Measurements from ENCODE around the gene PLXNA4.

The PLXNA4 gene

GRCh38 chr7:132528695-132529094 lies 47.6 kb downstream of the PLXNA4 start:
- no peak for DNase-seq (ENCODE audit: low read depth)

DNA sequence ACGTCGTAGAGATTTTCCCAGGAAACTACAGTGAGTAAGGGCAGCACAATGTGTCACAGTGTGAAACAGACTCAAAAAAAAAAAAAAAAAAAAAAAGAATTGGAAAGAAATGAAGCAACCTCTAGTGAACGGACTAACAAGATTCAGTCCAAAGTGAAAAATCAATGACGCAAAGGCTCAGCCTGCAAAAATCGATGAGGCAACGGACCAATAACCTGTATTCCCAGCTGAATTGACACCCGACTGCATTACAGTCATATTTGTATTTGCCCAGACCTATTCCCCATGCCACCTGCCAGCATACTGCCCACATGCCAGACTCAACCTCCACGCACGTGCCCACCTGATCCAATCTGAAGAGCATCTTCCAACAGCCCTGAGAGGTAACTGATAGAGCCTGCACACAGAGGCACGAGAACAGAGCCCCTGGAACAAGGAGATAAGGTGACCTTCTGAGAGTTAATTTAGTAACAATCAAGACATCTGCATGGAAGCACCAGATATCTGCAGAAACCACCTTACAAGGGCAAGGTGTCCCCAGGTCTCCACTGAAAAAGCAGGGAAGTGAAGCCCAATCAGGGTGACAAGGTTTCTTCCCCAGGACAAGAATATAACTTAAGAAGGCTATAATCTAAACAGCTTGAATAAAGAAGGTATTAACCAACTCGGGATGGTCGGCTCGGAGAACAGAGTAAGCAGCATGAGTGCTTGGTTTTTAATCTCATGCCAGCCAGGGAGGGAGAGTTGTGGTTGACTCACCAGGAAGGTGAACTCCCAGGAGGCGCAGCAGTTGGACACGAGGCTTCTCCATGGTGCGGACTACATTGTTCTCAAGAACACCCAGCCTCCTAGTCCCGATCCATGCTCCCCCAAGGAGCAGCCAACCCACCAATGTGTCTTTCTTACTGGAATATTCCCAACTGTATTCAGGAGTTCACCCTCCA lies 48.5 kb downstream of the PLXNA4 start:
- no peak for DNase-seq (ENCODE audit: low read depth)

GRCh38 chr7:132526111-132526740 lies 50.0 kb downstream of the PLXNA4 start:
- DNase-seq (ENCODE audit: low read depth) = no peak

DNA sequence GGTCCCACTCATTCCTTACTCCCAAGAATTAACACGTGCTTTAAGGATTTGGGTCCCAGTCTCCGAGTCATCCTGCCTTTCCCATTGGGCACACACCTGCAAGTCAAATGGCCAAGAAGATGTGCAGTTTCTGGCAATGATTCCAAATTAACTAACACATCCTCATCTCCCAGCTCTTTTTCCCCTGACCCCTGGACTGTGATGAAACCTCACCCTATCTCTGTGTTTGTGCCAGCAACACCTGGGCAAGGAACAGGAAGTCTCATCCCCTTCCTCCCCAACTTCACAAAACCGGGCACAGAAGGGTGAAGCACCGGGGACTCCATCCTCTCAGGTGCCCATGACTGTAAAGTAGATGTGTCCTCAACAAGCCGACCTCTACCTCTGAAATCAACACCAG lies 54.8 kb downstream of the PLXNA4 start:
- DNase-seq (ENCODE audit: low read depth) = no peak

- DNase-seq (ENCODE audit: low read depth) = no peak
These were observed 55.5 kb downstream of the PLXNA4 start for GRCh38 chr7:132520591-132521280.

- no peak for DNase-seq (ENCODE audit: low read depth)
These were observed 56.3 kb downstream of the PLXNA4 start for GRCh38 chr7:132519936-132520335.

GRCh38 chr7:132518839-132519173 lies 57.5 kb downstream of the PLXNA4 start:
- DNase-seq (ENCODE audit: low read depth) = no peak

GRCh38 chr7:132518102-132518838 lies 58.0 kb downstream of the PLXNA4 start:
- no peak for DNase-seq (ENCODE audit: low read depth)

GRCh38 chr7:132516042-132516840 lies 60.0 kb downstream of the PLXNA4 start:
- no peak for DNase-seq (ENCODE audit: low read depth)

- DNase-seq (ENCODE audit: low read depth) = no peak
These were observed 61.1 kb downstream of the PLXNA4 start for GRCh38 chr7:132515181-132515580.

DNA sequence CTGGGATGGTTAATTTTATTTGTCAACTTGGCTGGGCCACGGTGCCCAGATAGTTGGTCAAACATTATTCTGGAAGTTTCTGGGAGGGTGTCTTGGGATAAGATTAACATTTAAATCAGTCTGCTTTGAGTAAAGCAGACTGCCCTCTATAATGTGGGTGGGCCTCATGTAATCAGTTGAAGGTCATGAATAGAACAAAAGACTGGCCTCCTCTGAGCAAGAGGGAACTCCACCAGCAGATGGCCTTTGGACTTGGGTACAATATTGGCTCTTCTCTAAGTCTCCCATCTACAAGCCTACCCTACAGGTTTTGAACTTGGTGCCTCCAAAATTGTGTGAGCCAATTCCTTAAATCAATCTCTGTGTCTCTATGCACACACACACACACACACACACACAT lies 61.8 kb downstream of the PLXNA4 start:
- DNase-seq (ENCODE audit: low read depth) = no peak

DNA sequence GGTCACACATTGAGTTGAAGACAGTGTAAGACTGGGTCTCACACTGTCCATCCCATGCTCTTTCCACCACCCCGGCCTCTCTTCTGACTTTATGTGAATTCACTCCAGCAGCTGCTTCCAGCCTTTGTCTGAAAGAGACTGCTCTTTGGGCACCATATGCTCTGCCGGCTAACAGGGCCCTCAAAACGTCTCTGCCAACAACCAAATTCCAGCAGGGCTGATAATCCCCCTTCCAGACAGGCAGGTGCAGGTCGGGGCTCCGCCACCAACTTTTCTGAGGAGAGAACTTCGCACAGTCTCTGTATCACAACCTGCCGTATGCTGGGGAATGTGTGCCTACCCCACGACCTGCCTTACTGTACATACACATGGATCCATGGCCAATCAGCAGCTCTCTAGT lies 64.3 kb downstream of the PLXNA4 start:
- no peak for DNase-seq (ENCODE audit: low read depth)

- no peak for DNase-seq (ENCODE audit: low read depth)
These were observed 64.9 kb downstream of the PLXNA4 start for GRCh38 chr7:132511387-132511786.

GRCh38 chr7:132509643-132510042 lies 66.6 kb downstream of the PLXNA4 start:
- no peak for DNase-seq (ENCODE audit: low read depth)

GRCh38 chr7:132508724-132509353 lies 67.4 kb downstream of the PLXNA4 start:
- DNase-seq (ENCODE audit: low read depth) = no peak

GRCh38 chr7:132504852-132505251 lies 71.4 kb downstream of the PLXNA4 start:
- no peak for DNase-seq (ENCODE audit: low read depth)

DNA sequence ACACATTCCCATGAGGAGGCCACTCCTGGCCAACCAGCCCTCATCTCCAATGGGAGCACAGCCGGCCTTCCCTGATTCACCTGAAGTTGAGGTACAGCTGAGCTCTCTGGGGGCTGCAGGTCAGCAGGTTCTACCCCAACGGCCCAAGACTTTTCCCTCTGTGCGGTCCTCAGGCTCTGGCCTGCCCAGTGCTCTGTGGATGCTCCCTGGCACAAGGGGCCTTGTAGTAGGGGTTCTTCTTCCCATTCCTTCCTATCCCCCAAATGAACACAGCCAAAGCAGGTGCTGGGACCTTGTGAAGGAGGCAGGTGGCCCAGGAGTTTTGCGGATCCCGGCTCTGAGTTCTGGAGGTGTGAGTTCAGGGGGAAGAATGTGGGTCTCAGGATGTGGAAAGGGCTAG lies 72.2 kb downstream of the PLXNA4 start:
- no peak for DNase-seq (ENCODE audit: low read depth)

GRCh38 chr7:132503415-132503814 lies 72.9 kb downstream of the PLXNA4 start:
- no peak for DNase-seq (ENCODE audit: low read depth)

DNA sequence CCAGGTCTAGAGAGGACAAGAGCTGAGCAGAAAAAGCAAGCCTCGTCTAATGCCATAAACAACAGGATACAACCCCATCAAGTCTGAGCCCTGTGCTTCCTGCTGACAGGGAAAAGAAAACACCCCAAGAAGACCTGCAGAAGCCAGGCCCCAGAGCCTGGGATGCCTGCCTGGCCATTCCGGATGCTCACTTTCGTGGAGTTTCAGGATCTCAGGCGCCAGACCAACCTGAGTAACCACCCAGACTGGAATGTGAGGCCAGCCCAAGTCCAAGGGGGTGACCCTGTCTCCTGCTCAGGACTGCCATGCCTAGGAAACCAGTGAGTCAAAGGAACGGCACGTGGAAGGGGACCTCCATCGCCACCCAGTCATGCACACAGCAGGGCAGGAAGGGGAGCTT lies 74.3 kb downstream of the PLXNA4 start:
- no peak for DNase-seq (ENCODE audit: low read depth)

DNA sequence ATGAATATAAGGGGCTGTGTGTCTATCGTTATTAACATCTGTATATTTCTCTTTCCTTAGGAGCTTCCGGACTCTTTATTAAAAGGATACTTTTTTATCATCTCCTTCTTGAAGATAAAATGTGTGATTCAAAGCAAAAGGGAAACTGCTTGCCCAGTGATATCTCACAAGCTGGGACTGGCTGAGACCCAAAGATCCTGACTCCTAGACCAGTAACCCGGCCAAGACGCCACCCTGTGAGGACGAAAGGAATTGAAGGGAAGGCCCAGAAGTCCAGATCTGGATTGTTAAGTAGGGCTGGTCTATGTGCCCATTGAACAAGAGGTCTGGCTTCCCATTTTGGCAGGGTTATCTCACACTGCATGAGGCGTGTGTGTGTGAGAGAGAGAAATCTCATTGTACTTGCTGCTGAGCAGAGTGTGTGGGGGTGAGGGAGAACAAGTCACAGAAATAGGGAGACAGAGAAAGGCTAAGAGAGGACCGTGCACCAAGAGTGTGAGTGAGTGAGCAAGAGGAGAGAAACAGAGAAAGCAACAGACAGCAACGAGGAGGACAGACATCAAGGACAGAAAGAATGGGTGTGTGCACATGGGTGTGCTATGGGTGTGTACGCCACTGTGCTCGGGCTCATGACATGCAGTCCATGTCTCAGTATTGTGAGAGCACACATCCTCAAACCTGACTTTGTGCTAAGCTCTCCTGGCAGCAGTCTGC lies 75.4 kb downstream of the PLXNA4 start:
- no peak for DNase-seq (ENCODE audit: low read depth)
